ENCODE measurements around the gene NAA20.

The NAA20 gene

GRCh38 chr20:20019123-20019522, 2.0 kb downstream of the NAA20 start:
- DNase-seq (ENCODE audit: low spot score) = no peak

GRCh38 chr20:20020908-20021307, 3.7 kb downstream of the NAA20 start:
- DNase-seq (ENCODE audit: low spot score) = no peak

- DNase-seq (ENCODE audit: low spot score) = no peak
Measured at GRCh38 chr20:20021835-20022234, 4.7 kb downstream of the NAA20 start.

- DNase-seq (ENCODE audit: low spot score) = no peak
Measured at GRCh38 chr20:20022498-20022897, 5.3 kb downstream of the NAA20 start.

GRCh38 chr20:20023395-20023794, 6.2 kb downstream of the NAA20 start:
- no peak for DNase-seq (ENCODE audit: low spot score)

GRCh38 chr20:20024942-20025341, 7.8 kb downstream of the NAA20 start:
- no peak for DNase-seq (ENCODE audit: low spot score)

- no peak for DNase-seq (ENCODE audit: low spot score)
Measured at GRCh38 chr20:20027284-20027683, 10.1 kb downstream of the NAA20 start.

- no peak for DNase-seq (ENCODE audit: low spot score)
Measured at GRCh38 chr20:20031790-20032189, 14.6 kb downstream of the NAA20 start.

GRCh38 chr20:20034486-20034885, 17.3 kb downstream of the NAA20 start:
- no peak for DNase-seq (ENCODE audit: low spot score)

- peak; percentile 54 for DNase-seq (ENCODE audit: low spot score)
Measured at GRCh38 chr20:20036756-20037155, 19.6 kb downstream of the NAA20 start.

- DNase-seq (ENCODE audit: low spot score) = no peak
Measured at GRCh38 chr20:20037960-20038359, 20.8 kb downstream of the NAA20 start.

GRCh38 chr20:20038586-20038985, 21.4 kb downstream of the NAA20 start:
- DNase-seq (ENCODE audit: low spot score) = no peak

- DNase-seq (ENCODE audit: low spot score) = no peak
Measured at GRCh38 chr20:20039752-20040387, 22.7 kb downstream of the NAA20 start.

GRCh38 chr20:20051767-20052073, 34.6 kb downstream of the NAA20 start:
- DNase-seq (ENCODE audit: low spot score) = no peak

GRCh38 chr20:20052074-20052970, 35.2 kb downstream of the NAA20 start, which contains the start of the genes CFAP61 and CRNKL1:
CFAP61 (plus strand) TSS chr20:20052532; CDS start chr20:20056654, 4,122 bp downstream.
CRNKL1 (minus strand) TSS chr20:20052466; CDS start chr20:20052342, 124 bp downstream.
- peak; percentile 96 for DNase-seq (ENCODE audit: low spot score)

- no peak for DNase-seq (ENCODE audit: low spot score)
Measured at GRCh38 chr20:20060234-20060998, 43.3 kb downstream of the NAA20 start.

- no peak for DNase-seq (ENCODE audit: low spot score)
Measured at GRCh38 chr20:20063941-20064702, 47.0 kb downstream of the NAA20 start.

- no peak for DNase-seq (ENCODE audit: low spot score)
Measured at GRCh38 chr20:20065361-20065760, 48.2 kb downstream of the NAA20 start.

- DNase-seq (ENCODE audit: low spot score) = no peak
Measured at GRCh38 chr20:20070871-20071726, 53.9 kb downstream of the NAA20 start.

- no peak for DNase-seq (ENCODE audit: low spot score)
Measured at GRCh38 chr20:20073801-20074371, 56.7 kb downstream of the NAA20 start.

GRCh38 chr20:20075032-20075431, 57.9 kb downstream of the NAA20 start:
- no peak for DNase-seq (ENCODE audit: low spot score)

Data from putamen (tissue), 1 donor.